Measurements from ENCODE around the gene FRAS1.
"Not testable (repeated sequence)": the region's sequence is repeated elsewhere in the genome, so short reads cannot be mapped to it uniquely, and the experiment has no call there.

Gene FRAS1

DNA sequence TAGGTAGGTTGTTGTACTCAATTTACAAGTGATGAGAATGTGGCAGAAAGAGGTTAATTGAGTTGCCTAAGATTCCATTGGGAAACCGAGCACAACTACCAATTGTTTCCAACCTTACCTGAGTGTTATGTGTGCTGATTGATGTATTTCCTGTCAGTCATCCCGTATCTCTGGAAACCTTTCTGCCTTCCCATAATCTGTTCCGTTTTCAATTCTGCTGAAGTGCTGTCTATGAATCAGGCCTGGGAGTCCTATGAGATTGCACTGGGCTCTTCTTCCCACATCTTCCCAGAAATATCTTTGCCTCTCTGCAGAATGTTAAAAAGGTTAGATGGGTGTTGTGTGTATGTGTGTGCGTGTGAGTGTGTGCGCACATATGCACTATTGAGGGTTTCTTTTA is 264.9 kb downstream of the FRAS1 start:
- no peak for DNase-seq (ENCODE audit: low read depth in 2 of 2)

- DNase-seq (ENCODE audit: low read depth in 2 of 2): no peak
Observed at GRCh38 chr4:78323439-78323838, 266.3 kb downstream of the FRAS1 start.

DNA sequence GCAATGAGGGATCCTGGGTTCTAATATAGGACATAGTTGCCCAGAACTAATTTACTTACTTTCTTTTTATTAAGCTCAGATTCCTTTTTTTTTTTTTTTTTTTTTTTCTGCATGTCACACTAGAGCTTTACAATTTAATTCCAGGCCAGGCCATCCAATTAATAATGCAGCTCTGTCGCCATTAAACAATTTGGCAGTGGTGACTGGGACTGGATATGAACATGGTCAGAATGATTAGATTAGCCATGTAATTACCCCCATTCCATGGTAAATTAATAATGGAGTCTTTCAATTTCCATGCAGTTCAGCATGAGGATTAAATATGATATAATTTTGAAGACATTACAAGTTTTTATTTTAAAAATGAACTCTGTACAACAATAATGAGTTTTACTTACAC is 267.5 kb downstream of the FRAS1 start:
- DNase-seq (ENCODE audit: low read depth in 2 of 2): no peak

DNA sequence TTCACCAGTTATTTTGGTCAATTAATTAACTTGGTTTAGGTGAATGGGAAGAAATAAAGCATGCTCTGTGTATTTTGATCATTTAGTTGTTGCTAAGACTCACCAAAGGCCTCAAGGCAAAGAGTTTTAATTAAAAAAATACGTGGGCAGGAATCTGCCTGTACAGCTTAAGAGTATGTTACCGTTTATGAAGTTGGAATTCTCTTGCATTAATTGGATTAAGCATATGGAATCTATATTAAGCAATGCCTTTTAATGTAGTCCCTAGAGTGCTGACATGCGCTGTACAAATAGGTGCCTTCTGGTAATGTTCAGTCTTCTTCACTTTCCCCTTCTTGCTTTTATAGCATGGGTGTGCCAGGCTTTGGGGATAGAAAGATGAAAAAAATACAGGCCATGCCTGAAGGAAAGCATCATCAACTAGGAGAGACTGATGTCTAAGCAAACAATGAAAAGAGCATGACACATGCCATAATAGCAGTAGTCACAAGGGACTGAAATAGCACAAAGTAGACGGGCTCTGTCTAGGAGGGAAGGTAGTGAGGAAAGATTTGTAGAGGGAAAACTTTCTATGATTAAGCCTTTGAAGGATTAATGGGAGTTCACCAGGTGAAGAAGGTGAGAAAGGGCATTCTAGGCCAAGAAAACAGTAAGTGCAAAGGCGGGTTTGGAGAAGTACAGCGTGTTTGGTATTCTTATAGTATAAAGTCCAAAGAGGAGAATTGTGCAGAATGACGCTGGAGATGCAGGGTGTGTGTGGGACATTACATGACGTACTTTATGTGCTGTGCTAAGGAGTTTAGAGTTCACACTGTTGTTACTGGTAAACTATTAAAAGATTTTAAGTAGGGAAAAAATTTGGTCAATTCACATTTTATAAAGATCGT is 268.4 kb downstream of the FRAS1 start:
- no peak for DNase-seq (ENCODE audit: low read depth in 2 of 2)

- not testable (repeated sequence) for DNase-seq (ENCODE audit: low read depth in 2 of 2)
Observed at GRCh38 chr4:78328591-78328990, 271.5 kb downstream of the FRAS1 start.

- DNase-seq (ENCODE audit: low read depth in 2 of 2): no peak
Observed at GRCh38 chr4:78331186-78331585, 274.1 kb downstream of the FRAS1 start.

GRCh38 chr4:78331965-78332364 is 274.8 kb downstream of the FRAS1 start:
- no peak for DNase-seq (ENCODE audit: low read depth in 2 of 2)

DNA sequence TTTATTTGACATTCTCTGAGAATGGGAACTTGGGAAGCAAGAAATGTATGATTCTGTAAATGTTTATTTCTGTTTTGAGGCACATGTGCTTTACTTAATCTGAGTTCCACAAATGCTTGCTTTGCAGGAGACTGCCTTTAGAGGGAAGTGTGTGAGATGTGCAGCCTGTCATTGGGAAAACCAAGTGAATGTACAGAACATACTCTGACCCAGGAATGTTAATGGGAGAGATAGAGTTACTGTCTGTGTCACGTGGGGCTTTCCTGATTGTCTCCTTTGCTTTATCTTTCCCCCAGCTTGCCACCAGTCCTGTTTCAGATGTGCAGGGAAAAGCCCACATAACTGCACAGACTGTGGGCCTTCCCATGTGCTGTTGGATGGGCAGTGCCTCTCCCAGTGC is 275.9 kb downstream of the FRAS1 start:
- DNase-seq (ENCODE audit: low read depth in 2 of 2): no peak

DNA sequence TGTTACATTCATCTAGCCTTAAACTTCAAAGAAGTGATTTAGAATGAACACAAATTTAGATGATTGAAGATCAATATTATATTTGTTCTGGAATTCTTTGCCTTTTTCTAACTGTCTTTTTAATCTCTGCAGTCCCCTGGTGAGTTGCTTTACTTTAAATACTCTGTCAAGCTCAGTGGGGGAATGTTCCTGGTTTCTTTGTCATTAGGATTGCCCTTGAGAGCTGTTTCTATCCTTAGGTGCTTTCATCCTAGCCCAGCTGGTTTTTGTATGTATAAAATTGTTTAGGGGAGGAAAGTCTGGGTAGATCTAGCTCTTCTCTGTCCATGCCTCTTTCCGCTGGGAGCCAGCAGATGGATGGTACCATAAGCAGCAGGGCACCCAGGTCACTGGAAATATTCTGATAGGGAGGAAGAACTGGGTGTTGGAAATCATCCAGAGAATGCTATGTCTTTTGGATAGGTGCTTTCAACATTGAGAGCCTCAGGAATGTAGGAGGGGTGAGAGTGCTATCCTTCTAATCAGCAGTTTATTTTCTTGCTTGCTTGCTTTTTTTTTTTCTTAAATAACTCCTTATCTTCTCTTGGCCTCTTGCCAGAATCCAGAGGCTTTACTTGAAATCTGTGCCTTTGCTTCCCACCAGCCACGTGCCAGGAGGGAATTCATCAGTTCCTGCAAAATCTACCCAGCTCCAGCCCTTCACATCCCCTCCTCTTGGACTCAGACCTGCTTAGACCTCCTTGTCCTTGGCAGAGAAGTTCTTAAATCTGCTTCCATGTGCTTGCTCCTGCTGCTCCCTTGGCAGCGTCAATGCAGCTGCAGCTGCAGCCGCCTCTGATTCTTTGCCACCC is 279.2 kb downstream of the FRAS1 start:
- DNase-seq (ENCODE audit: low read depth in 2 of 2): no peak

- no peak for DNase-seq (ENCODE audit: low read depth in 2 of 2)
Observed at GRCh38 chr4:78337244-78338020, 280.3 kb downstream of the FRAS1 start.

GRCh38 chr4:78342125-78342524 is 285.0 kb downstream of the FRAS1 start:
- DNase-seq (ENCODE audit: low read depth in 2 of 2): no peak

GRCh38 chr4:78343682-78344081 is 286.6 kb downstream of the FRAS1 start:
- no peak for DNase-seq (ENCODE audit: low read depth in 2 of 2)

DNA sequence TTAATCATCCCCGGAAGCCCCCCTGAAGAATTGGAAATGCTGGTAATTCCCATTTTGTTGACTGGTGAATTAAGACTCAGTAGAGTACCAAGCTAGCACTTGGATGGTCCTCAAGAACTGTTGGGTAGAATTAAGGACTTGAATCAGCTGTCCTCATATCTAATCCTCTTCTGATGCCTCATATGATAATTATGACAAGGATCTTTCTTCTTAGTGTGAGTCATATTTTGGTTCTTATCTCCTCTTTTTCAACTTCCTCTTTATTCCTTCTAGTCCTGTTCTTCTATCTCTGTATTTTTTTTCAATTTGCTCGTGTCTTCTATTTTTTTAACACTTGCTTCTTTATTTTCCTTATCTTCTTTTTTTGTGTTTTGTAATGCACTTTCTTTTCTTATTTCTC is 288.1 kb downstream of the FRAS1 start:
- no peak for DNase-seq (ENCODE audit: low read depth in 2 of 2)

- DNase-seq (ENCODE audit: low read depth in 2 of 2): no peak
Observed at GRCh38 chr4:78346222-78346621, 289.1 kb downstream of the FRAS1 start.

DNA sequence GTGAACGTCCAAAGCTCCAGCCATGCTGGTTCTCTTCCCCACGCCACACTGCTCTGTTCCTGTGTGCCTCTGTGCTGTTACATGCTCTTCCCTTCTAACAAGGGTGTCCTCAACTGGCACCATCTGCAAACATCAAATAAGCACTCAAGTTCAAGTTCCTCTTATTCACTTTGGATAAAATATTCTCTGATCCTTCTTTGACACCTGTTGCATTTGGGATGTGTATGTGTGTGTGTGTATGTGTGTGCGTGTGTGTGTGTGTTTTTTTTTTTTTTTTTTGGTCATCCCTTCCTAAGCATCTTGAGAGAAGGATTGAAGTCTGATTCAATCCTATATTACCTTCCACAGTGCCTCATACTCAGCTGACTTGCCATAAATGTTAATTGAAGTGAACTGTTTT is 290.4 kb downstream of the FRAS1 start:
- no peak for DNase-seq (ENCODE audit: low read depth in 2 of 2)

DNA sequence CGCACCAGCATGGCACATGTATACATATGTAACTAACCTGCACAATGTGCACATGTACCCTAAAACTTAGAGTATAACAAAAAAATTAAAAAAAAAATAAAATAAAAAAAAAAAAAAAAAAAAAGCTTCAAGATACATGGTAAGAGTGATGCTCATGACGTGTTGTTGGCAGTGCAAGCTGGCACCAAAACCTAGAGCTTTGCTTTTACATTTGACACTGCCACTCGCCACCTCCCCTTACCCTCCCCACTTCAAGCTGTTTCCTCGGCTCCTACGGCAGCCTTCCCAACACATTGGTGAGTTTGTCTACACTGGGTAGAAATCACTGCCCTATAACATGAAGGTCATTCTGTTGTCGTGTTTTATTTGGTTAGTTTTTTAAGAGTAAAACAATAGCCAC is 296.8 kb downstream of the FRAS1 start:
- DNase-seq (ENCODE audit: low read depth in 2 of 2): no peak

- no peak for DNase-seq (ENCODE audit: low read depth in 2 of 2)
Observed at GRCh38 chr4:78354782-78355181, 297.7 kb downstream of the FRAS1 start.

DNA sequence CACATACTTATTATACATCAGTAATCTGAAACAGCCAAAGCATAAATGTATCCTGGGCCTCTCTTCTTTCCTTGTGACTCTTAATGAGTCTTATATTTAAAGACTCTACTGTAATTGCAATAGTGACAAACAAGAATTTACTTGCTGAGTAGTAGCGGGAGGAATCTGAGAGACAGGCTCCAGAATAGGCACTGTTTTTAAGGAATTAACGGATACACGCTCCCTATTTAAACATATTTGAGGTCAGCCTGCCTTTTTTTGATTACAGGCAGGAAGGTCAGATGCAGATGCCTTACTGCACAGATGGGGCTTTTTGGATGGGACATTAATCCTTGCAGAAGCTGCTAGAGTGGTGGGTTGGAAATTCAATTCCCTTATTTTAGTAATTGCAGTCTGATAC is 298.2 kb downstream of the FRAS1 start:
- no peak for DNase-seq (ENCODE audit: low read depth in 2 of 2)

- DNase-seq (ENCODE audit: low read depth in 2 of 2): no peak
Observed at GRCh38 chr4:78356251-78356786, 299.2 kb downstream of the FRAS1 start.

DNA sequence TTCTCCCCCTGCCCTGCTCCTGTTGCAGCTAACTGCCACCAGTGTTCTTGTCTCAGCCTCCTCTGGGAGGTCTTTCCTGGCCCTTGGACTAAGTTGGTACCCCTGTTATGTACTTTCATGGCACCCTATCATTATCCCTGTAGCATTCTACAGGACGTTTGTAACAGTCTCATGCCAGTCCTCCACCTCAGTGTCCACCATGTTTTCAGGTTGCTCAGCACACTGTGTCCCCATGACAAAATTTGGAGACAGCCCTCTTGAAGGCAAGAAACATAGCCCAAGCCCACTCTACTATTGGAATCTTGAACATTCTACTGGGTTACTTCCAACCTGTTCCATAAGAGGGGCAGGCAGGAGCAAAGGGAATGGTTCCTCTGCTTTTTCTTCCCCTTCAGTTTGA is 300.0 kb downstream of the FRAS1 start:
- DNase-seq (ENCODE audit: low read depth in 2 of 2): no peak

DNA sequence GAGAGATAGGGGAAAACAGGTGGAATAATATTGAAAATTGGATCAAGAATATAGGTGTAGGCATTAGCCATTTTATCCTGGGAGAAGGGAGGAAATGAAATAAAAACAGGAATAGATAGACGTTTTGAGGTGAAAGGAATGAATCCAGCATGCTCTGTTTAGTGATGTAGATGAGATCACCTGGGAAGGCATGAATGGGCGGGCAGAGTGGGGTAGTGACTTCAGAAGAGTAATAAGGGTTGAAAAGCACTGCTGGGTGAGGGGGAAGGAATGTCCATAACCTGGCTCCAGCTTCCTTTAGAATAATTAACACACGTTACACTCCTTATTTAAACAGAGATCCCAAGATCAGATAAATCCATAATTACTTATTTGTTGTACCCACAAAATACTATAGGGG is 303.3 kb downstream of the FRAS1 start:
- DNase-seq (ENCODE audit: low read depth in 2 of 2): no peak

DNA sequence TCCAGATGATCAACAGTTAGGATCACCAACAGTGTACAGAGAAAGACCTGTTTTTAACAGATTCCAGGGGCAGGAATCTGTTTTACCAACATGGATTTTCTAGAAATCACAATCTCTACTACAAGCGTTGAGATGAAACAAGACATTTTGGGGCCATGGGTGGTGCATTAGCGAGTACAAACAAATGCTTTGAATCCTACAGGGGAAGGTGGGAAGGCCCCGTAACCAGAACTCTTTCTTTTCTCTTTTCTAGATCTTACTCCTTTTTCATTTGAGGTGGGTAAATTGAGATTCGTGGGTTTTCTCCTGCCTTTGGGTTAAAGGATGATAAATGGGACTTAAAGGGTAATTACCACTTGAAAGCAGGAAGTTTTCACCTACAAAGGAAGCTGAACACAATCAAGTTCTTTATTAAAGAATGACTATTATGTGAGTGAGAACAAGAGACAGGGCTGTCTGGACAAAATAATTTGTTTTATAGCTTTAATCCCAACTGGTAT is 304.5 kb downstream of the FRAS1 start:
- DNase-seq (ENCODE audit: low read depth in 2 of 2): no peak

Data from stimulated activated CD8-positive, alpha-beta memory T cell treated with anti-CD3 and anti-CD28 coated beads, Interleukin-2, amount 100 ng/mL, for 48 hours (primary cell).